SK-N-SH treated with all-trans-retinoic acid at 6 μM for 48 hours (cell line): ENCODE results near the gene TCF25.

Source experiments
- ATAC-seq: fragments of 200-7000 bp; cut with Tn5 transposase; 3 replicates; pipeline ENCODE4 v1.9.1; 2020; ENCODE audit warnings: mild to moderate bottlenecking, moderate library complexity
- BACH2 ChIP-seq: fragments of 250-450 bp; sonication (Bioruptor Pico); IDR thresholded peaks from 2 replicates; pipeline ENCODE4 v1.9.0; 2021; ENCODE audit warnings: mild to moderate bottlenecking, borderline replicate concordance
- CSDC2 ChIP-seq: fragments of 250-450 bp; sonication (Bioruptor Pico); IDR thresholded peaks from 2 replicates; pipeline ENCODE4 v1.5.0; 2020; ENCODE audit warnings: mild to moderate bottlenecking, moderate library complexity
- GLIS3 ChIP-seq: fragments of 250-450 bp; sonication (Bioruptor Pico); IDR thresholded peaks from 2 replicates; pipeline ENCODE4 v1.5.0; 2020; ENCODE audit warnings: mild to moderate bottlenecking, moderate library complexity
- ISL1 ChIP-seq: fragments of 250-450 bp; sonication (Bioruptor Pico); IDR thresholded peaks from 2 replicates; pipeline ENCODE4 v2.1.2; 2022; ENCODE audit warnings: mild to moderate bottlenecking, moderate library complexity
- PATZ1 ChIP-seq: fragments of 250-450 bp; sonication (Bioruptor Pico); IDR thresholded peaks from 2 replicates; pipeline ENCODE4 v1.8.0; 2020; ENCODE audit warnings: mild to moderate bottlenecking, moderate library complexity, borderline replicate concordance
- PPARA ChIP-seq: fragments of 250-450 bp; sonication (Bioruptor Pico); IDR thresholded peaks from 2 replicates; pipeline ENCODE4 v1.5.0; 2020; ENCODE audit warnings: mild to moderate bottlenecking, borderline replicate concordance
- RARB ChIP-seq: fragments of 250-450 bp; sonication (Bioruptor Pico); IDR thresholded peaks from 2 replicates; pipeline ENCODE4 v1.8.0; 2021; ENCODE audit warnings: mild to moderate bottlenecking, moderate library complexity
- SNAI2 ChIP-seq: fragments of 250-450 bp; sonication (Bioruptor Pico); IDR thresholded peaks from 2 replicates; pipeline ENCODE4 v1.5.0; 2020; ENCODE audit warnings: mild to moderate bottlenecking, moderate library complexity
- TCF4 ChIP-seq: fragments of 250-450 bp; sonication (Bioruptor Pico); IDR thresholded peaks from 2 replicates; pipeline ENCODE4 v1.8.0; 2021; ENCODE audit warnings: mild to moderate bottlenecking, moderate library complexity, borderline replicate concordance
- TSHZ2 ChIP-seq: fragments of 250-450 bp; sonication (Bioruptor Pico); IDR thresholded peaks from 2 replicates; pipeline ENCODE4 v1.5.0; 2020; ENCODE audit warnings: mild to moderate bottlenecking, moderate library complexity
- ZC3H10 ChIP-seq: fragments of 250-450 bp; sonication (Bioruptor Pico); IDR thresholded peaks from 2 replicates; pipeline ENCODE4 v1.5.1; 2021; ENCODE audit warnings: mild to moderate bottlenecking, moderate library complexity
- ZFP3 ChIP-seq: fragments of 250-450 bp; sonication (Bioruptor Pico); IDR thresholded peaks from 2 replicates; pipeline ENCODE4 v1.5.0; 2020; ENCODE audit warnings: mild to moderate bottlenecking, moderate library complexity
- ZNF565 ChIP-seq: fragments of 450-650 bp; formaldehyde crosslinking; conservative IDR thresholded peaks from 2 replicates; pipeline ENCODE4 v1.5.0; 2020; ENCODE audit warnings: low read depth, mild to moderate bottlenecking, moderate library complexity
- ZNF70 ChIP-seq: fragments of 450-650 bp; formaldehyde crosslinking; IDR thresholded peaks from 2 replicates; pipeline ENCODE4 v1.5.0; 2020; ENCODE audit warnings: mild to moderate bottlenecking, moderate library complexity
- ZNF8 ChIP-seq: fragments of 450-650 bp; formaldehyde crosslinking; IDR thresholded peaks from 2 replicates; pipeline ENCODE4 v1.5.0; 2020; ENCODE audit warnings: mild to moderate bottlenecking, moderate library complexity
- TF ChIP-seq, protein P1 (sequence below): fragments of 250-450 bp; sonication (Bioruptor Pico); IDR thresholded peaks from 2 replicates; pipeline ENCODE4 v1.8.0; 2021; ENCODE audit warnings: low read depth, mild to moderate bottlenecking, moderate library complexity, borderline replicate concordance

The TCF25 gene

DNA sequence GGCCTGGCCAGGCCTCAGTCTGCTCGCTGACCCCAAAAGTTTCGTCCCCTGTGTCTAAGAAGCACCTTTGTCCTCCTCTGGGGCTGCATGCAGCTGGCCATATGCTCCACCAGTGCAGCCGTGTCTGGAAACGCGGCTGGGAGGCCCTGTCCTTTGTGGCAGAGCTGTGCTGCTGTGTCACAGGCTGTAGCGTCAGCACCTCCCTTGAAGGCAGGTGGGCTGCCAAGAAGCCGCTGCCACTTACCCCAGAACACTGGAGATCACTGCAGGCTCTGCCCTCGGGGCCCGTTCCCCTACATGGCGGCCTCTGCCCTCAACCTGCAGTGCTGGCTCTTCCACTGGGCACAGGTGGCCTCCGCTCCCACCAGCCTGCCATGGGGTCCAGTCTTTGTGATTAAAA, 29.6 kb downstream of the TCF25 start (continued):
- TF ChIP-seq, protein P1, sequence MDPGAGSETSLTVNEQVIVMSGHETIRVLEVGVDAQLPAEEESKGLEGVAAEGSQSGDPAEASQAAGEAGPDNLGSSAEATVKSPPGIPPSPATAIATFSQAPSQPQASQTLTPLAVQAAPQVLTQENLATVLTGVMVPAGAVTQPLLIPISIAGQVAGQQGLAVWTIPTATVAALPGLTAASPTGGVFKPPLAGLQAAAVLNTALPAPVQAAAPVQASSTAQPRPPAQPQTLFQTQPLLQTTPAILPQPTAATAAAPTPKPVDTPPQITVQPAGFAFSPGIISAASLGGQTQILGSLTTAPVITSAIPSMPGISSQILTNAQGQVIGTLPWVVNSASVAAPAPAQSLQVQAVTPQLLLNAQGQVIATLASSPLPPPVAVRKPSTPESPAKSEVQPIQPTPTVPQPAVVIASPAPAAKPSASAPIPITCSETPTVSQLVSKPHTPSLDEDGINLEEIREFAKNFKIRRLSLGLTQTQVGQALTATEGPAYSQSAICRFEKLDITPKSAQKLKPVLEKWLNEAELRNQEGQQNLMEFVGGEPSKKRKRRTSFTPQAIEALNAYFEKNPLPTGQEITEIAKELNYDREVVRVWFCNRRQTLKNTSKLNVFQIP (CRISPR knock-in tag) = no peak
- TF ChIP-seq TSHZ2 (CRISPR knock-in tag) = no peak

DNA sequence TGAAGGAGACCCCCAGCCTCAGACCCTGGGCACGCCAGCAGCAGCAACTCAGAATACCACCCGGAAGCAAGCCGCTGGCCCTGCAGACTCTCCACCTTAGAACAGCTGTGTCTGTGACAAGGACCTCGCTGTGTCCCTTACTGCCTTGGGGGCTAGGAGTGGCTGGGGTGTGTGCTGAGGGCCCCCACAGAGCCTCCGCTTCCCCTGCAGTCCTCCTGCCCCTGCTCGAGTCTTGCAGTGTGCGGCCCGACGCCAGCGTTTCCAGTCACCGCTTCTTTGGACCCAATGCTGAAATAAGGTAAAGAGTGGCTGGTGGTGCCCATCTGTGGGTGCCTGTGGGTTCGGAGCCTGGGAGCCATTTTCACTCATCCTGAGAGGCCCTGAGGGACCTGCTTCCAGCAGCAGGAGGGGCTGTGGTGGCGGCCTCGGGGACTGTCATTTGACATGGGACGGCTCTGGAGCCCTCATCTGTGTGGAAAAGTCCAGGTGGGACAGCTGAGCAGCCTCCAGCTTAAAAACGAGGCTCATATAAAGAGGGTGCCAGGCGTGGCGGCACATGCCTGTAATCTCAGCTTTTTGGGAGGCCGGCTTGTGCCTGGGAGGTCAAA, 30.6 kb downstream of the TCF25 start:
- TF ChIP-seq BACH2 (CRISPR knock-in tag) (no peak), TSHZ2 (CRISPR knock-in tag) (no peak), GLIS3 (CRISPR knock-in tag) (no peak), ZNF8 (no peak), ZC3H10 (CRISPR knock-in tag) (no peak), PATZ1 (no peak), TCF4 (no peak)
- TF ChIP-seq, protein P1 (CRISPR knock-in tag) = no peak
- no peak for ATAC-seq

GRCh38 chr16:89904606-89905510, 31.5 kb downstream of the TCF25 start:
- no peak; the same call in 1 of the 3 replicates for ATAC-seq
- TF ChIP-seq, protein P1 (CRISPR knock-in tag) = no peak
- no peak for TF ChIP-seq ZNF565 (CRISPR knock-in tag)
- no peak for TF ChIP-seq ZFP3 (CRISPR knock-in tag)
- TF ChIP-seq PPARA (CRISPR knock-in tag) = no peak
- TF ChIP-seq RARB = no peak
- TF ChIP-seq ZNF70 (CRISPR knock-in tag) = no peak
- no peak for TF ChIP-seq ZC3H10 (CRISPR knock-in tag)
- no peak for TF ChIP-seq SNAI2 (CRISPR knock-in tag)
- TF ChIP-seq ISL1 = no peak
- TF ChIP-seq CSDC2 (CRISPR knock-in tag) = no peak
